ENCODE measurements around the gene PGAP6.

GRCh38 chr16:369275-369865, 12.4 kb downstream of the PGAP6 start:
- TF ChIP-seq RFX5 (IDR thresholded peaks at IDR 0.05) (no peak), JUNB (IDR thresholded peaks at IDR 0.05) (no peak), POLR2A (IDR thresholded peaks at IDR 0.05; ENCODE audit: low read length) (no peak), BCL3 (IDR thresholded peaks at IDR 0.05) (no peak), PBX3 (IDR thresholded peaks at IDR 0.05) (no peak)
- TF ChIP-seq, protein P1, sequence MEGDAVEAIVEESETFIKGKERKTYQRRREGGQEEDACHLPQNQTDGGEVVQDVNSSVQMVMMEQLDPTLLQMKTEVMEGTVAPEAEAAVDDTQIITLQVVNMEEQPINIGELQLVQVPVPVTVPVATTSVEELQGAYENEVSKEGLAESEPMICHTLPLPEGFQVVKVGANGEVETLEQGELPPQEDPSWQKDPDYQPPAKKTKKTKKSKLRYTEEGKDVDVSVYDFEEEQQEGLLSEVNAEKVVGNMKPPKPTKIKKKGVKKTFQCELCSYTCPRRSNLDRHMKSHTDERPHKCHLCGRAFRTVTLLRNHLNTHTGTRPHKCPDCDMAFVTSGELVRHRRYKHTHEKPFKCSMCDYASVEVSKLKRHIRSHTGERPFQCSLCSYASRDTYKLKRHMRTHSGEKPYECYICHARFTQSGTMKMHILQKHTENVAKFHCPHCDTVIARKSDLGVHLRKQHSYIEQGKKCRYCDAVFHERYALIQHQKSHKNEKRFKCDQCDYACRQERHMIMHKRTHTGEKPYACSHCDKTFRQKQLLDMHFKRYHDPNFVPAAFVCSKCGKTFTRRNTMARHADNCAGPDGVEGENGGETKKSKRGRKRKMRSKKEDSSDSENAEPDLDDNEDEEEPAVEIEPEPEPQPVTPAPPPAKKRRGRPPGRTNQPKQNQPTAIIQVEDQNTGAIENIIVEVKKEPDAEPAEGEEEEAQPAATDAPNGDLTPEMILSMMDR (IDR thresholded peaks at IDR 0.05) = no peak
- TF ChIP-seq, protein P2, sequence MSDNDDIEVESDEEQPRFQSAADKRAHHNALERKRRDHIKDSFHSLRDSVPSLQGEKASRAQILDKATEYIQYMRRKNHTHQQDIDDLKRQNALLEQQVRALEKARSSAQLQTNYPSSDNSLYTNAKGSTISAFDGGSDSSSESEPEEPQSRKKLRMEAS (IDR thresholded peaks at IDR 0.05) = no peak
